Stimulated activated CD8-positive, alpha-beta memory T cell treated with anti-CD3 and anti-CD28 coated beads, Interleukin-15, amount 100 ng/mL, for 1 hour (primary cell): ENCODE data around the gene PAFAH1B2.
"Not testable (repeated sequence)": the region's sequence is repeated elsewhere in the genome, so short reads cannot be mapped to it uniquely, and the experiment has no call there.

Experiments
- DNase-seq: peaks from one replicate; pipeline ENCODE4 v3.0.0-alpha.2; 2020; ENCODE audit warnings: low read depth

The PAFAH1B2 gene, protein sequence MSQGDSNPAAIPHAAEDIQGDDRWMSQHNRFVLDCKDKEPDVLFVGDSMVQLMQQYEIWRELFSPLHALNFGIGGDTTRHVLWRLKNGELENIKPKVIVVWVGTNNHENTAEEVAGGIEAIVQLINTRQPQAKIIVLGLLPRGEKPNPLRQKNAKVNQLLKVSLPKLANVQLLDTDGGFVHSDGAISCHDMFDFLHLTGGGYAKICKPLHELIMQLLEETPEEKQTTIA

DNA sequence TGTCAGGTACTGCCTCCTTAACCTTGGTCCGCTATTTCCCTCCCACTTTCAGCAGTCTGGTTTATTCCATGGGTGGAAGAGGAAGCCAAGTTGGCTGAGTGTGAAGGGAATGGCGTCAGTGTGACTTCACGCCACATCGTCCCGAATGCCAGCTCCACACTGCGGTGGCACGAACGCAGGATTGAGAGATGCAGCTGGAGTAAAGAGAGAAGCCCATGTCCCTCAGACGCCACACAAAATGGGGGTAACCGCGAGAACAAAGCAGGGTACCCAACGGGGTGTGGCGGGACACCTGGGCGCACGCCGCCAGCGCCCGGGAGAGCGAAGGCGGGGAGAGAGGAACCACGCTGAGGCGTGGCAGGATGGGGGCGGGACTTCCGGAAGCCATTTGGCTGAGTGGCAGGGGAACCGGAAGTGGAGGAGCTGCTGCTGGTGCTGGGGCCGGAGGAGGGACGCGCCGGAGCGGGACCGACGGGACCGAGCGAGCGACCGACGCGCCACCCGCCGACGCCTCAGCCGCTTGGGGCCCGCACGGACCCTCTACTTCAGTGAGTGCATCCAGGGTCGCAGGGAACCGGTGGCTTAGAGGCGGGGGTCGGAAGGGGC lies at the start of gene PAFAH1B2:
Gene PAFAH1B2, plus strand, starts transcription at position 417 of the 606 bp plus-strand sequence. CDS start 8,161 bp downstream, outside the sequence.
- DNase-seq: peak; percentile 93

GRCh38 chr11:117094776-117095175 lies 49.3 kb upstream of the PAFAH1B2 start:
- DNase-seq: no peak

DNA sequence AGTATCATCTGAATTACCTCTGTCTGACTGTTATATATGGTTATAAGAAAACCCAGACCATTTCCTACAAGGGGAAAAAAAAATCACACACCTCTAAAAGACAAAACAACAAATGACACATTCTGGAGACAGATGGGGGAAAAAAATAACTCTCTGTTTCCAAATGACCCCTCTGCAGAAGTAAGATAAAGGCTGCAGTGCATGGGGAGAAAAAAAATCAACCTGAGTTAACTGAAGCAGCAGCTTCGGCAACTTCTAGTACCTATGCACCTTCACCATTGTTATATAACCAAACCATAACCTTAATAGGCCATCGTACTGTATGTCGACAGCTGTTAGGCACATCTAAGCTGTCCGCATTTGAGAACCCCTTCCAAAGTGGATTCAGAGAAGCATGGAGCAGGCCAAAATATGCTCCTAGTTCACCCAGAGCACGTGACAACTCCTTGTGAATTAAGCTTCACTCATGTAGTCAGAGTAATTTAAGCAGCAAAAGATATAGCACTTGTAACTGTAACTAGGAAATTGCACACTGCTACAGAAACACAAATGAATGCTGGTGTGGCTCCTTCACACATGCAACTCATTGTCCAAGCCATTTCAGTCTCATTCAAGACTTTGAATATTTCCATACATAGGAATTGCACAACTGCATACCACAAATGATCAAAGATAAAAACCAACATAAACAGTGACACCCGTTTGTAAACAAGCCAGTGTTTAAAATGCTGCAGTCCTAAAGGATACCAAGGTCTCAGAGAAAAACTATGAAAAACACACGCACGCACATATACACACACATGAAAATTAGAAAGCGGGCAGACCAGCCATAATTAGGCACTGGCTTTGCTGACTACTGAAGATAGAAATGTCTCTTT lies 48.6 kb upstream of the PAFAH1B2 start:
- no peak for DNase-seq

DNA sequence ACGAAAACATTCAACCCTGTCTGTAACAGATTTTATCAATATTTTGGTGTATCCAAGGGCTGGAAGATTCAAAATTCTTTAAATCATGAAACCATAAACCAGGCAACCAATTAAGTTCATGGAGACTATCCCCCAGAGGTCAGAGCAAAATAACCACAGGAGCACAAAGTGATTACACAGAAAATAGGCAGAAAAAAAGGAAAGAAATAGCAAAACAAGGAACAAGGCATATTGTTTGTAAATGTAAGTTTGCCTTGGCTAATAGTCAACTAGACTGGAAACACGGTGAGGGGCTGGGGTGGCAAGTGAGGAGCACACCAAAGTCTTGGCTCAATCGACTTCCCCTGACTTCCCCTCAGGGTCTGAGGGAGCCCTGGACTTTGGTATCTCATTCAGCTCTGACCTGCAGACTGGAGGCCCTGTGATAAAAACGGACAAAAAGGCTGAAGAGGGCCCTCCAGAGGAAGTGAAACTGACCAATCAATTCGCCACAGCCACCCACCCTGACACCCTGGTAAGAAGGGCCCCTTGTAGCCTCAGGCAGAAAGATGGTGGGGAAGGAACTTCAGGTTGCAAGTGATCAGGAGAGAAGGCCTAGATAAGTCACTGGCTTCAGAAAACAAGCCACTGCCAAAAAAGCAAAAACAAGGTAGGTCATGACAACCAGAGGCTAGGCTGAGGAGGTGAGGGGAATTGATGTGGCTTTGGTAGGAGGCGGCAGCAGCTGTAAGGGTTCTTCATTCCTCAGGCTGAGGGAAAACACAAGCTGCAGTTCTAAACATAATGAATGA lies 47.7 kb upstream of the PAFAH1B2 start:
- DNase-seq: no peak

DNA sequence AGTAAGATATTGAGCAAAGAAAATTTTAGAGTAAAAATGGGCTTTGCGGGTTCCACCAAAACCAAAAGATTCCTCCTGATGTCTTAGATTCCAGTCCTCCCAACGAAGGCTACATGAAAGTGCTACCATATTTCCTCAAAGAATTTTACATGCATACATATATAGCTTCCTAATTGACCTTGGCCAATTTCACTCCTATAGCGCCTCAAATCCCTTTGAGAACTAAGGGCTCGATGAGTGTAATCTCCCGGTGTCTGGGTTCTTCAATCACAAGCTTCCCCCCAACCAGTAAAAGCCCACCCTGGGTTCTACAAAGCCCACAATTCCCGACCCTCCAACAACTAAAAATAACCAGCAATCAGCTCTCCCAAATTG lies 47.1 kb upstream of the PAFAH1B2 start:
- no peak for DNase-seq

DNA sequence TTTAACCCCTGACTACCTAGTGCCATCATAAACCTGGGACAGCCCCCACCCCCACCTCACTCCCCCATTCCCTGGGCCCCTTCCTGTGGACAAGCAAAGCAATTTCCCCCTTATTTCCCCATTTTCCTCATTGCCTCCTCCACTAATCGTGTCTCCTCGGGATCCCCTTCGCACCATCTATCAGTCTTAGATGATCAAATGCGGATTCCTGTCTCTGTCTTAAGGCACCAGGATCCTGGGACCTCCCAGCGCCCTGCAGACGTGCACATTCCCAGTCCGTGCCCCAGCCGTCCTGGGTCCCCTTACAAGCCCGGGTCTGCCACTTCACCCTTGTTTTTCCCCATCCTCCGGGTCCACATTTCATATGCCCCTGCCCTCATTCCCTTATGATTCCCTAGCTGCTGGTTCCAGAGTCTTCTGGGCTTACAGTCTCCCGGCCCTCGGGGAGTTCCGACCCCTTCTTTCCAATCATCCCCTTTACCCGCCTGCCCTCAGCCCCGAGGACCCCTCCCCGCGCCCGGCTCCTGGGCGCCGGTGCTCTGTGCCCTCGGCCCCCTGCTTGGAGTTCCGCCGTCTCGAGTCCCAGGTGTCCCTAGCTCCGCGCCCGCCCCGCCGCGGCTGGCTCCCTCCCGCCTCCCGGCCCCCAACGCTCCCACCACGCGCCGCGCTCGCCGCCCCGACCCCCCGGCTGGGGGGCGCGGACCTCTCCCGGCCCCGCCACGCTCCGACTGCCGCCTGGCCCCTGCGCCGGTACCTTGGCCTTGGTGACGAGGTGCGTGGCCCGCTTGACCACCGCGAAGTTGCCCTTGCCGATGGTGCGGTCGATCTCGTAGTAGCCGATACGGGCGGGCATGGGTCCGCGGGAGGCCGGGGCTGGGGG lies 46.5 kb upstream of the PAFAH1B2 start:
- DNase-seq: no peak

DNA sequence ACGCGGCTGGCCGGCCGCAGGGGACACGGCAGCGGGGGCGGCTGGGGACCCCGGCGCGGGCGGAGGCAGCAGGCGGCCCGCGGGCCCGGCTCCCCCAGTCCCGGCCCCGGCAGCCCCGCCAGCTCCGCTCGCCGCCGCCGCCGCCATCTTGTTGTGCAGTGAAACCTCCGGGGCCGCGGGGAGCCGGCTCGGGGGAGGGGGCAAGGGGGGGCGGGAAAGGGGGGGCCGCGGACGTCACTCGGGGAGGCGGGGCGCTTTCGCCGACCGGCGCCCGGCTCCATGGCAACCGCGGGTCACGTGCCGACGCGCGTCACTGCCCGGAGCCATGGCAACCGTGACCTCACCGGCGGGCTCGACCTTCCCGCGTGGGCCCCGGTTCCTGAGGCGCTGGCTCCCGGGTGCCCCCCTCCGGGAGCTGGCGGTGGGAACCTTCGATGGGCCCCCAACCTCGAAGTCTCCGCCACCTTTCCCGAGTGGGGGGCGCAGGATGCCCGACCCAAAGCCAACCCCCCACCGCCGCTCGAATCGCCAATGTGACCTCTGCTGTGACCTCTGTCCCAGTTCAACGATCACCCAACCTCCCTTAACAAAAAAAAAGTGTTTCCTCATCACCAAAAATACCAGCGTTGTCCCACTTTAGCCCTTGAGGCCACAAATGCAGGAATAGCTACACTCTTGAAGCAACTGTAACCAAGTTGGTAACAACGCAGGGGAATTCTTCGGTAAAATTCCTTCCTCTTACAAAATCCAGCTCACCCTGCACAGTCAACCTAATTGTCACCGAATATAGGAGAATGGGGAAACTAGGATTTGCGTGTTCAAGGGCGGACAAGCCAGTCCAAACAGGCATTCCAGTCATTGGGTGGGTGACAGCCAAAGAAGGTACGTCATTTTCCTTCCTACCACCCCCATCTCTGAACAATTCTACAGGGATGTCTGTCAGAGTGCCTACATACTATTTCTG lies 45.5 kb upstream of the PAFAH1B2 start, which contains the start of gene SIK3:
Gene SIK3, minus strand, starts transcription at position 160 of the 964 bp plus-strand sequence. Its CDS starts 13 bp downstream, at position 147.
- DNase-seq: peak; percentile 83

DNA sequence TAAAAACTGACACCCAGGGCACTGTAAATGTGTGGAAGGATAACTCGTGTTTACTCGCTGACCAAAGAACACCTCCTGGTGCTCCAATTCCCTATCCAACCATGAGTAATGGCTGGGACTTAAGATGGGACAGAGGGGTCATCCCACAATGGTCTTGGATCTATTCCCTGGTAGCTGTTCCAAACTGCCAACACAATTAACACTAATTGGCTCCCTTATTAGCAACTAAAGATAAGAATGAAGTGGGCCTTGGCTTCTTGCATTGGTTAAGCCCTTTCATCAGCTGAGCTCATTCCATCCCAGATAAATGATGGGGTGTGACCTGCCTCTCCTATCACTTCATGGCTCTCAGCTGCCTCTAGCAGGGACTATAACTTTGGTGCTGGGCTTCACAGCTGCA lies 44.4 kb upstream of the PAFAH1B2 start:
- DNase-seq: no peak

DNA sequence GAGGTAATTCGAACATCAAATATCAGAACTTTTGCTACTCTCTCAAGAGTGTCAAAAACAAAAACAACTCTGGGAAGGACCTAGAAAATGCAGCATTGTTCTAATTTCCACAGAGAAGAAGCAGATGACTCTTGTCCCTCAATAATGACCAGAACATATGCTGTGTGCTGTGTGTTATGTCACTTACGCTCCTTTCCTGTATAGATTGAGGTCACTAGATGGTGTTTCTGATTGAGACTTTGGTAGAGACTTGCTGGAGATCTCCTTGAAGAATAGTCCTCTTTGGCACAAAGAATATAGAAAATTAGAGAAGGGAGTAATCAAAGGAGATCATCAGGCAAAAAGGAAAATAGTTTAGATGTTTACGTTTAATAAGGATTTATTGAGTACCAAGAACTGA lies 43.5 kb upstream of the PAFAH1B2 start:
- DNase-seq: no peak

GRCh38 chr11:117107701-117108590 lies 36.1 kb upstream of the PAFAH1B2 start:
- no peak for DNase-seq

DNA sequence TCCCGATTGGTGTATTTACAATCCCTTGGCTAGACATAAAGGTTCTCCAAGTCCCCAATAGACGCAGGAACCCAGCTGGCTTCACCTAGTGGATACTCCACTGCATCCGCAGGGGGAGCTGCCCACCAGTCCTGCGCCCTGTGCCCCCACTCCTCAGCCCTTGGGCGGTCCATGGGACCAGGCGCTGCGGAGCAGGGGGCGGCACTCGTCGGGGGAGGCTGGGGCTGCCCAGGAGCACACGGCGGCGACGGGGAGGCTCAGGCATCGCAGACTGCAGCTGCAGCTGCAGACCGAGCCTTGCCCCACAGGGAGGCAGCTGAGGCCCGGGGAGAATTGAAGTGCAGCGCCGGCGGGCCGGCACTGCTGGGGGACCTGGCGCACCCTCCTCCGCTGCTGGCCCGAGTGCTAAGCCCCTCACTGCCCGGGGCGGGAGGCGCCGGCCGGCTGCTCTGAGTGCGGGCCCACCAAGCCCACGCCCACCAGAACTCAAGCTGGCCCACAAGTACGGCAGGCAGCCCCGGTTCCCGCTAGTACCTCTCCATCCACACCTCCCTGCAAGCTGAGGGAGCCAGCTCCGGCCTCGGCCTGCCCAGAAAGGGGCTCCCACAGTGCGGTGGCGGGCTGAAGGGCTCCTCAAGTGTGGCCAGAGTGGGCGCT lies 33.7 kb upstream of the PAFAH1B2 start:
- no peak for DNase-seq

DNA sequence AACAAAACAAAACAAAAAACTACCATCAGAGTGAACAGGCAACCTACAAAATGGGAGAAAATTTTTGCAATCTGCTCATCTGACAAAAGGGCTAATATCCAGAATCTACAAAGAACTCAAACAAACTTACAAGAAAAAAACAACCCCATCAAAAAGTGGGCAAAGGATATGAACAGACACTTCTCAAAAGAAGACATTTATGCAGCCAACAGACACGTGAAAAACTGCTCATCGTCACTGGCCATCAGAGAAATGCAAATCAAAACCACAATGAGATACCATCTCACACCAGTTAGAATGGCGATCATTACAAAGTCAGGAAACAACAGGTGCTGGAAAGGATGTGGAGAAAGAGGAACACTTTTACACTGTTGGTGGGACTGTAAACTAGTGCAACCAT lies 31.6 kb upstream of the PAFAH1B2 start:
- DNase-seq: not testable (repeated sequence)

DNA sequence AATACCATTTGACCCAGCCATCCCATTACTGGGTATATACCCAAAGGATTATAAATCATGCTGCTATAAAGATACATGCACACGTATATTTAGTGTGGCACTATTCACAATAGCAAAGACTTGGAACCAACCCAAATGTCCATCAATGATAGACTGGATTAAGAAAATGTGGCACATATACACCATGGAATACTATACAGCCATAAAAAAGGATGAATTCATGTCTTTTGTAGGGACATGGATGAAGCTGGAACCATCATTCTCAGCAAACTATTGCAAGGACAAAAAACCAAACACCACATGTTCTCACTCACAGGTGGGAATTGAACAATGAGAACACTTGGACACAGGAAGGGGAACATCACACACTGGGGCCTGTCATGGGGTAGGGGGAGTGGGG lies 31.1 kb upstream of the PAFAH1B2 start:
- DNase-seq: not testable (repeated sequence)

GRCh38 chr11:117117681-117118080 lies 26.4 kb upstream of the PAFAH1B2 start:
- DNase-seq: no peak

GRCh38 chr11:117121176-117121575 lies 22.9 kb upstream of the PAFAH1B2 start:
- no peak for DNase-seq

- DNase-seq: no peak
Measured at GRCh38 chr11:117122556-117122955, 21.5 kb upstream of the PAFAH1B2 start.

DNA sequence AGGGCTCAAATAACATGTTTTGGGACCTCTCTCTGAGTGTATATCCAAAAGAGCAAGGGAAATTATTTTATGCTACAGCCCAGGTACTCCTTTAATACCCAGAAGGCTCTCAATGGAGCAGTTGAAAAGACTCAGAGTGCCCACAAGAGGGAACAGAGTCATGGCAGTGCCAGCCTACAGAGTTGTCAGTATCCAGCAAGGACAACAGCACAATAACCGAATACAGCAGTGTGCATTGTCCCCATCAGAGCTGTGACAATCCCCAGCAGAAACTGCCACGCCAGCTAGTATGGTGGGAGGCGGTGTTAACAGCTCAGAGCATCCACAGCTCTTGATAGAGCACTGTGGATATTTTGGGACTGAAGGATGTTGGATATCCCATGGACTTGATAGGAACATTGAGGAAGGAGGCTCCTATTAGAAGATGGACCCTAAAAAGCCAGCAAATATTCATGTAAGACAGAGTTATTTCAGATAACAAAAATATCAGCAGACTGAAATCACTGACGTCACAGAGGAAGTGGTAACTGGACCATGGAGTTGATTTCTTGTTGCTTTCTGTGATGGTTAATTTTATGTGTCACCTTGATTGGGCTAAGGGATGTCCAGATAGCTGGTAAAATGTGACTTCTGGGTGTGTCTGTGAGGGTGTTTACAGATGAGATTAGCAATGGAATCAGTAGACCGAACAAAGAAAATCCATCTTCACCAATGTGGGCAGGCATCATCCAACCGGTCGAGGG lies 17.7 kb upstream of the PAFAH1B2 start:
- no peak for DNase-seq
